CD4-positive, alpha-beta T cell treated with Interferon gamma for 1 hour (primary cell): ENCODE measurements around the gene RAPGEF4.
A peak's percentile ranks its signal among the peaks of the same experiment; 100 is the strongest.

Experiments used
- DNase-seq: peaks from one replicate; pipeline ENCODE4 v3.0.0-alpha.2; 2020

Gene RAPGEF4

DNA sequence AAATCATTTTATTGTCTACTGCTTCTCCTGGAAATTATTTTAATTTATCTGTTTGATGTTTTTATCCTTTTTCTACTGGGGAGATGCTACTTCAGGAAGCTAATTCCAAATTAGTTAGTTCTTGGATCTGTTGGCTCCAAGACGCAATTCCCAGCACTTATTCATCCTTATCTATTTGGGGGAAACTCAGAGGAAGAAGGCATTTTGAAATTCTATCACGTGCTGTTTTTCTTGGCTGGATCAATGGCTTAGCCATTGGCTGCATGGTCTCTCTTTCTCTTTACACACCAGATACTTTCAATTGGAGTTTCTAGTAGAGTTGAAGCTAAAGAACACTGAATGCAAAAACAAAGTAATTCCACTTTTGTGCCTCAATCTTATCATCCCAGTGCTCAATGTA lies 98.3 kb downstream of the RAPGEF4 start:
- no peak for DNase-seq

DNA sequence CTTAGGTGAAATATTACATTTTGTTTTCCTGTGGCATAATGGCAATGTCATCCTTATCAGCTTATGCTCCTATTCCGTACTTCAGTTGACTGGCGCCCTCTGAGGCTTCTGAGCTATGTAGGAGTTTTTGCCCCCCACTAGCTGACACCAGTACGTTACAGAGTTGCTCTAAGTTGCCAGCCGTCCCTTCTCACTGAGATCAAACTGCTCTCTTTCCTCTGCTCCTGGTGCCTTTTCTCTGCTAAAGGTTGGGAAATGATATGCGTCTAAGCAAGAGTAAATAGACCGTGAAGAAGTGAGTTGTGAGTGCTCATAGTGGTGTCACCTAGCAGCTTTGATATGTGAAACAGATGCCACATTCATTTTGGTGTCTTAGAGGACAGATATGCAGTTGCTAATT lies 99.2 kb downstream of the RAPGEF4 start:
- no peak for DNase-seq

DNA sequence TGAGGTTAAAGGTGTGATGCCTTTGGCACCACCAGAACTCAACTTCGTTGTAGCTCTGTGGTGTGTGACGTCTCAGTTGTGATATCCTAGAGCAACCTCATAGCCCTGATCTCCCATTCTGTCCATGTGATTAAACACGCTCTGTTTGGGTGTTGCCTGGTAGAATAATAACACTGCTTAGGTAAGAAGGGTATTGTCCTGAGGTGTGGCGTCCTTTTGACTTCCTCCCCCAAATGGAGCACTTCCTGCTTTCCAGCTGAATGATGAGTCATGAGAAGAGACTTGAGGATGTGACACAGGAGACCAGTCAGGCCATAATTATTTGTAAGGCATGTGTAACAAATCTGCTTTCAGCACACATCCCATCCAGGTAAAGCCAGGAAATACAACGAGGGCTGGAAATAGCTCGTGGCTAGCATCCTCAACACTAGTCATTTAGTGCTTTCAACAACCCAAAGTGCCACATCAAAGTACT lies 100.7 kb downstream of the RAPGEF4 start:
- no peak for DNase-seq

GRCh38 chr2:172836827-172837226 lies 101.2 kb downstream of the RAPGEF4 start:
- DNase-seq = no peak

DNA sequence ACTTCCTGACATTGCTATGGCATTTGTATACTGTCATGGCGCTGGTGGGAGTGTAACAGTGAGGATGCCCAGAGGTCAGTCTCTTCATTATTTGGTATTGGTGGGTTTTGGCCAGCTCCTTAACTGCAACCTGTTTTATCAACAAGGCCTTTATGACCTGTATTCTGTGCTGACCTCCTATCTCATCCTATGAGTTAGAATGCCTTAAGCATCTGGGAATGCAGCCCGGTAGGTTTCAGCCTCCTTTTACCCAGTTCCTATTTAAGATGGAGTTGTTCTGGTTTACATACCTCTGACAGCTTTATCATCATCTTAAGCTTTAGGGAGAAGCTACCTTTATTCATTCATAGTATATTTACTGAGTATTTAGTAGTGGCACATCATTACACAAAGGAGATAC lies 103.8 kb downstream of the RAPGEF4 start:
- DNase-seq = no peak

DNA sequence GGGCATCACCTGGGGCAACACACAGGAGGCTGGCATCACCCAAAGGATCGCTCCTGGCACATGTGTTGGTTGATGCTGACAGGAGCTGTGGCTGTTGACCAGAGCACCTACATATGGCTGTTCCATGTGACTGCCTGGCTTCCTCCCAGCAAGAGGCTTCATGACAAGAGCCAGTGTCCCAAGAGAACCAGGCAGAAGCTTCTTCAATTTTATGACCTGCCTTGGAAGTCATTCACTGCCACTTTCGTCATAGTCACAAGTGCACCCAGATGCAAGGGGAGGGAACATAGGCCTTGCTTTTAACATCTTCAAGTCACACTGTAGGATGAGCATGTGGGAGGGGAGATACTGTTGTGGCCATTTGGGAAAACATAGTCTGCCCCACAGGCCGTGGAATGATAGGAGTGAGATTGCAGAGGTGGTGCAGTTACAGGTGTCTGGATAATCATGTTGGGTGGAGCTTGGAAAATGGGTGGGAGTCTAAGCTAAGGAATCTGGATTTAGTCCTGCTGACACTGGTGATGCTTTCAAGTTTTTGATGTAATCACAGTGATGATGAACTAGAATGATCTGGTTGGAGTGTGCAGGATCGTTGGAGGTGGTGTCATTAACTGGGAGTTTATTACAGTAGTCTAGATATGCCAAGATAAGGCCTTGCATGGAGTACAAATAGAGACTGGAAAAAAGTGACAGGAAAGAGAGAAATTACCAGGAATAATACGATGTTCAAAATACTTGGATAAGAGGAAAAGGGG lies 107.0 kb downstream of the RAPGEF4 start:
- DNase-seq = no peak

- DNase-seq = no peak
These were observed 107.6 kb downstream of the RAPGEF4 start for GRCh38 chr2:172843266-172843582.

GRCh38 chr2:172843902-172844715 lies 108.5 kb downstream of the RAPGEF4 start:
- no peak for DNase-seq

DNA sequence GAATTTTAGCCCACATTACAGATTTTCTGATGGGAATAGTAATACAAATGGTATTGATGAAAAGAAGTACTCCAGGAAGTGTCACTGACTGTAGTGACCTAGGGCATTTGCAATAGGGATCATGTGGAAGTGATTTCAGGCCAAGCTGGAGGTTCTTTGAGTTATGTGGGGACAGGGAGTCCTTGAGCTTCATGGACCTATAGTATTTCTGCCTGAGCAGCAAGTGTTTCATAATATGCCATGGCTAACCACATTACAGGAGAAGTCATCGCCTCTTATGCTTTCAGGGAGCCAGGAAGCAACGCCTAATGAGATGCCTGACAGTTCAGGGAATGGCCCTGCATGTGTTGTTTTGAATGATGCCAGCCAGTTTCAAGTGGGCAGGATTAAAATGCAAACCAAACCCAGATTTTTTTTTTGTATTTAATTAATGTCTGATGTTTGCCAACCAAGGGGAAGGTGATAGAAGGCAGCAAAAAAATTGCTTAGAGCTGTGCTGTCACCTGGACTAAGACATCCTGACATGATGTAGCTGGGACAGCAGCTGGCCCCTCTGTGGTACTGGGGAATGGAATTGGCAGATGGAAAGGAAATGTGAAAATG lies 109.5 kb downstream of the RAPGEF4 start:
- no peak for DNase-seq

- DNase-seq = no peak
These were observed 110.9 kb downstream of the RAPGEF4 start for GRCh38 chr2:172846551-172846950.

- DNase-seq = no peak
These were observed 111.5 kb downstream of the RAPGEF4 start for GRCh38 chr2:172847188-172847587.

DNA sequence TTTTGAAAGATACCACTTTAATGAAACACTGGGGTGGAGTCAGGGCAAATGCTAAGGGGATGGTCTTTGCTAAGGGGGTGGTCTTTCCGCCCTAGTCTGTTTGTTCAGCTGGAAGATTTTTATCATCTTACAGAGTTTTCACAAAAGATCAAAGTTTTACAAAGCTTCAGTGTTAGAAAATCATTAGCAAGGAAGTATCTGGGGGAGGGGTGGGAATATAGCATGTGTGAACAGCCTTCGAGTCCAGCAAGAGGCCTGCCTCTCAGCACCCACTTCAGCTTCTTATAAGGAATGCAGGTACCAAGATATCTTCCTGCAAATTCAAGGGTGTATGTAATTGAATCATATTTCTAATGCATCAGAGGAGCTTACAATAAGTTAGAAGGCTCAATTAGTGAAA lies 112.9 kb downstream of the RAPGEF4 start:
- no peak for DNase-seq

DNA sequence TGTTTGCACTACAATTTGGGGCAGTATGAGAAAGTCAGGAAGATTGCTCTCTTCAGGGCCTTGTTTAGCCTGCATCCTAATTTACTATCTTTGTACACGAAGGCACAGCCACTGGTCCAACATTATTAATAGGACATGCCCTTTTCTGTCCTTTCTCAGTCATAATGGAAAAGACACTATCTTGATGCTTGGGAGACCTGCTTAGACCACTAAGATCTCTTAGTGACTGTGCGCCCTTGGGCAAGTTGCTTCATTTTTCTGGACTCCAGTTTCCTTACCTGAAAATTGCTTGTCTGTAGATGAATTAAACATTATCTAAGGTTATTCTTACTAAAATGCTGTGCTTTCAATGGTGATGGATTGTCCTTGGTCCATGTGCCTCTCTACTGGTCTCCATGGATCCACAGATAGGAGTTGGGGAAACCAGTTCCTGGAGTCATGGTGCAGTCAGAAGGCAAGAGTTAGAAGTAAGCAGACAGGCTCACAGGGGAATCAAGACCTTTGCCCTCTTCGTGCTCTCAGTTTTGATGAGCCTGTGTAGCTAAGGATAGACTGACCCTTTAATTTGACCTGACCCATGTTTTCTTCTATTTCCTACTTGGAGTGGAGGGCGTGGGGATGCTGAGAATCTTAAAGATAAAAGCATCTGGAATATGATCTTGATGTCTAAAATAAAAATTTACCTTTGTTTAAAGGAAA lies 114.0 kb downstream of the RAPGEF4 start:
- no peak for DNase-seq

- no peak for DNase-seq
These were observed 119.9 kb downstream of the RAPGEF4 start for GRCh38 chr2:172855588-172855987.

DNA sequence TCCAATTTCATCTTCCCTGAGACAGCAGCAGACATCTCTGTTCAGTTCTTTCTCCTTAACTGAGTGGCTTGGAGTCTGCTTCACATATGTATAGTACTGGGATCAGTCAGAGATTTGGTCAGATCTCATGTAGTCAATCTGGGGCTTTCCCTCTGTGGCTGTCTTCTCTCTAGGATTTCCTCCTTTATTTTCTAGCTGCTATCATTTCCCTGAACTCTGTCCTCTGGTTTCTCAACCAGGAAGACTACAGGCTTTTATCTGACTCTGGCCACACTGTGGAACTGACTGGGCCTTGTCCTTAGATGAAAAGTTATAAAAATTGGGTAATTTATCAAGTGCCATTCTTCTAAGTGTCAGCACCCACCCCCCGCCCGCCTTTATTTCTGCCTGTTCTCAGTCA lies 121.0 kb downstream of the RAPGEF4 start:
- DNase-seq = no peak

- no peak for DNase-seq
These were observed 122.8 kb downstream of the RAPGEF4 start for GRCh38 chr2:172858473-172858745.

DNA sequence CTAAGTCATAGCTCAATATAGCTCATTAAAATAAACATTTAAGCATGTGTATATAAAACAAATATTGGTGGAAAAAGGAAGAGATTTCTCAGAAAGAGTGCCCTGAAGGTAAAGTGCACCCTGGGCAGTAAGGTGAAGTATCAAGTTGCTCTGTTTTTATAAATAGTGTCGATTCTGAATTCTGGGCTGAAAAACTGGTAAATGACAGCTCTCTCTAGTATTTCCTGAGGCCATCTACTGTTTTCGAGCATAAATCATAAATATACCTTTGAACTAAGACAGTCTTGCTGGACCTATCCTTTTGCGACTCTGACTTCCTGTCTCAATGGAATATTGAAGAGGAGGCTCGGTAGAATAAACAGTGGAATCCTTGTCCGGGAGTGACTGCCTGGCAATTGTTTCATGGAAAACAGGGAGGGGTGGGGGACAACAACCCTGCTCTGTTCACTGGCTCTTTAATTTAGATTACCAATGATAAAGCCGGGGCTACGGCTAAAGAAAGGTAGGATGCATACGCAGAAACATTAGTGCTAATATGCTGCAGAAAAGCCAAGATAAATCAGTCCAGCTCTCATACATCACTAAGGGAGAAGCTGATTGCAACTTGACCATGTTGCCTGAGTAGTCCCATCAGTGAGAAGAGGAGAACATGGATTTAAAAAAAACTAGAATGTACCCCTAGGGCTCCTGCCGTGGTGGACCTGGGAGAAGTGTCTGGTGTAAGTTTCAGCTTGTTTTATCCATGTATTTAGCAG lies 124.1 kb downstream of the RAPGEF4 start:
- no peak for DNase-seq

- no peak for DNase-seq
These were observed 124.7 kb downstream of the RAPGEF4 start for GRCh38 chr2:172860336-172860707.

DNA sequence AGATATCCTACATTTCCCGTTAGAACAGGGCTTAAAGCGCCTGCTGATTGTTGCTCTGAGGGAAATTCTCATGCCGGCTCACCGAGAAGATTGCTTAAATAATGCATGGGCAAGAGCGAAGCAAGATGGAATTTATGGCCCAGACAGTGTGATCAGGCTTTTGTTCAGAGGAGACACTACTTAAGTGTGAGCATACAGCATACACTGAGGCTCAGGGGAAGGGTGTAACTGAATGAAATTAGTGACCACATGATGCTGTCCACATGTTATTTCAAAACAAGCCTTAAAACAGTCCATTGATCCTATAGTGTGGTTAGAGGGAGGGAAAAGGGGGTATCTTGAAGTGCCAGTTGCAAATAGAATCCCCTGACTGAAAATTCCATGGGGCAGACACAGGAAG lies 125.5 kb downstream of the RAPGEF4 start:
- DNase-seq = no peak

DNA sequence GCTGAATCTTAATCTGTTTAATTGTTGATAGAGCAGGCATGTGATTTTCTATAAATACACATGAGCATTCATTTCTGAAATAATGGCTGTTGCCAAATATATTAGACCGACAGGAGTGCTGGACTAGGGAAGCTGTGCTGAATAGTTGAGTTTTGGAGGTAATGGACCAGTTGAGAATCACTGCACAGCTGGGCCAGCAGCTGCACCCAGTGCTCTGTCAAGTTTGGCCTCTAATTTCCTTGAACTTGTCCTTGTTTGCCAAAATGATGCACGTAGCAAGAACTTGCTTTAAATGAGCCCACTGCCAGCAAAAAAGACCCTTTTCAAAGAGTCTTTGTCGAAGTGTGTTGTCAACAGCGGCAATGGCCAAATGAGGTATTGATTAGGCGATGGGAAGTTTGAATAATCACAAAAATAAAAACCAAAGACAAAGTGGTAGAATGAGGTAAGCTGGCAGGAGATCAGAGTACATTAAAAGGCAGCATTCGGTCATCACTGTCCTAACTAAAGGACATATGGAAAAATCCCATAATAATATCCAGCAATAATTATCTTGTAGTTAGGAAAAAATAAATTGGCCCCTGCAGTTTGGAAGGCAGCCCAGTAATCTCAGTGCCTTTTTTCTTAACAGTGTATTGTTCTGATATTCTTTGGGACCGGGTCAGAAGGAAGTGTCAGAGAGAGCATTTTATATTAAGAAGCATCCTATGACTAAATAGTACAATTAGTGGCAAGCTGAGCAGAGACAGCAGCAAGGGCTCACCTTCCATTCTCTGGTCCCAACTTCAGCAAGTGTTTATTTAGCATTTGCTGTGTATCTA lies 126.2 kb downstream of the RAPGEF4 start:
- no peak for DNase-seq

DNA sequence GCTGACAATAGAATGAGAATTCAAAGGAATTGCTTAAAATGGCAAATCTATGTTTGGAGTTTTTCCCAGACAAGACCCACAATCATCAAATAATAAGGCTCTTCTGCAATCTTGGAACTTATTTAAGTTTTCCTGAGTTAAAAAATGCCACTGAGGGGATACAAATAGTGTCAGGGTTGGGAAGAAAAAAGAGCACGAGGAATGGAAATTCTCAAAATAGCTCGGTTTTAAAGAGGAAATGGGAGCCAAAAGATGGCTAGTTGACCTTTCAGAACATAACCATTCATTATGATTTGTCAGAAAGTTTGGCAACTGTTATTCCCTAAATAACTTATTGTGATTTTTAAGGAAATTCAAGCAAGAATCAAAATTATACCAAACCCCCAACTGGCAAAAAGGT lies 127.7 kb downstream of the RAPGEF4 start:
- DNase-seq = no peak

DNA sequence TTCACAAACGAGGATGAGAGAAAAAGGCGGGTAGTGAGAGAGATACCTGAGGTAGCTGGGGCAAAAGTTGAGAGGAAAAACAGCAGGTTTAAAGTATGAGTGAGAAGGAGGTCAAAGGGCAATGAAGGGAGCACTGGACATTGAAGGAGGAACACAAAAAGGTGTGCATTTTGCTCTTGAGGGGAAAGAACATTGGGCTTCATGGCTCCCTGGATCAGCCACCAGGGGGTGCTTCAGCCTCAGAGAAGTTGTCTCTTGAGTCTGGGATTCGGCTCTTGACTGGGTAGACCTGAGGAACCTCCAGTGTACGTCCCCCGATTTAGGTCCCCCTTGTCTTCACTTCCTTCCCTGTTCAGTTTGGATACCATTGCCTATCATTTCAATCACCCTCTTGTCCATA lies 128.5 kb downstream of the RAPGEF4 start:
- peak; percentile 4 for DNase-seq
